Choroid plexus epithelial cell (primary cell): ENCODE measurements around the gene MRTFB.
"Not testable (repeated sequence)": the region's sequence is repeated elsewhere in the genome, so short reads cannot be mapped to it uniquely, and the experiment has no call there.

Experiments used
- DNase-seq: peaks from one replicate; pipeline ENCODE4 v3.0.0-alpha.2; 2010; ENCODE audit warnings: low read depth
- H3K4me3 ChIP-seq: 2 replicates; pipeline ENCODE4 v1.5.1; 2011; ENCODE audit warnings: low read depth, mild to moderate bottlenecking, control low read depth, low read length, moderate library complexity
- TF ChIP-seq, protein P1 (sequence below): conservative IDR thresholded peaks from 2 replicates; pipeline ENCODE4 v1.5.1; 2011; ENCODE audit warnings: low read depth, mild to moderate bottlenecking, control low read depth, inconsistent platforms, low read length, moderate library complexity

MRTFB gene, protein sequence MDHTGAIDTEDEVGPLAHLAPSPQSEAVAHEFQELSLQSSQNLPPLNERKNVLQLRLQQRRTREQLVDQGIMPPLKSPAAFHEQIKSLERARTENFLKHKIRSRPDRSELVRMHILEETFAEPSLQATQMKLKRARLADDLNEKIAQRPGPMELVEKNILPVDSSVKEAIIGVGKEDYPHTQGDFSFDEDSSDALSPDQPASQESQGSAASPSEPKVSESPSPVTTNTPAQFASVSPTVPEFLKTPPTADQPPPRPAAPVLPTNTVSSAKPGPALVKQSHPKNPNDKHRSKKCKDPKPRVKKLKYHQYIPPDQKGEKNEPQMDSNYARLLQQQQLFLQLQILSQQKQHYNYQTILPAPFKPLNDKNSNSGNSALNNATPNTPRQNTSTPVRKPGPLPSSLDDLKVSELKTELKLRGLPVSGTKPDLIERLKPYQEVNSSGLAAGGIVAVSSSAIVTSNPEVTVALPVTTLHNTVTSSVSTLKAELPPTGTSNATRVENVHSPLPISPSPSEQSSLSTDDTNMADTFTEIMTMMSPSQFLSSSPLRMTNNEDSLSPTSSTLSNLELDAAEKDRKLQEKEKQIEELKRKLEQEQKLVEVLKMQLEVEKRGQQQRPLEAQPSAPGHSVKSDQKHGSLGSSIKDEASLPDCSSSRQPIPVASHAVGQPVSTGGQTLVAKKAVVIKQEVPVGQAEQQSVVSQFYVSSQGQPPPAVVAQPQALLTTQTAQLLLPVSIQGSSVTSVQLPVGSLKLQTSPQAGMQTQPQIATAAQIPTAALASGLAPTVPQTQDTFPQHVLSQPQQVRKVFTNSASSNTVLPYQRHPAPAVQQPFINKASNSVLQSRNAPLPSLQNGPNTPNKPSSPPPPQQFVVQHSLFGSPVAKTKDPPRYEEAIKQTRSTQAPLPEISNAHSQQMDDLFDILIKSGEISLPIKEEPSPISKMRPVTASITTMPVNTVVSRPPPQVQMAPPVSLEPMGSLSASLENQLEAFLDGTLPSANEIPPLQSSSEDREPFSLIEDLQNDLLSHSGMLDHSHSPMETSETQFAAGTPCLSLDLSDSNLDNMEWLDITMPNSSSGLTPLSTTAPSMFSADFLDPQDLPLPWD

GRCh38 chr16:14070877-14071575 is at the start of gene MRTFB:
Gene MRTFB (plus strand): TSS chr16:14071319. CDS start chr16:14140607, 69,288 bp downstream.
- peak within 1 kb of the TSS; percentile 92 for H3K4me3 ChIP-seq
- TF ChIP-seq, protein P1, sequence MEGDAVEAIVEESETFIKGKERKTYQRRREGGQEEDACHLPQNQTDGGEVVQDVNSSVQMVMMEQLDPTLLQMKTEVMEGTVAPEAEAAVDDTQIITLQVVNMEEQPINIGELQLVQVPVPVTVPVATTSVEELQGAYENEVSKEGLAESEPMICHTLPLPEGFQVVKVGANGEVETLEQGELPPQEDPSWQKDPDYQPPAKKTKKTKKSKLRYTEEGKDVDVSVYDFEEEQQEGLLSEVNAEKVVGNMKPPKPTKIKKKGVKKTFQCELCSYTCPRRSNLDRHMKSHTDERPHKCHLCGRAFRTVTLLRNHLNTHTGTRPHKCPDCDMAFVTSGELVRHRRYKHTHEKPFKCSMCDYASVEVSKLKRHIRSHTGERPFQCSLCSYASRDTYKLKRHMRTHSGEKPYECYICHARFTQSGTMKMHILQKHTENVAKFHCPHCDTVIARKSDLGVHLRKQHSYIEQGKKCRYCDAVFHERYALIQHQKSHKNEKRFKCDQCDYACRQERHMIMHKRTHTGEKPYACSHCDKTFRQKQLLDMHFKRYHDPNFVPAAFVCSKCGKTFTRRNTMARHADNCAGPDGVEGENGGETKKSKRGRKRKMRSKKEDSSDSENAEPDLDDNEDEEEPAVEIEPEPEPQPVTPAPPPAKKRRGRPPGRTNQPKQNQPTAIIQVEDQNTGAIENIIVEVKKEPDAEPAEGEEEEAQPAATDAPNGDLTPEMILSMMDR, result no peak
- DNase-seq, result peak; percentile 44

DNA sequence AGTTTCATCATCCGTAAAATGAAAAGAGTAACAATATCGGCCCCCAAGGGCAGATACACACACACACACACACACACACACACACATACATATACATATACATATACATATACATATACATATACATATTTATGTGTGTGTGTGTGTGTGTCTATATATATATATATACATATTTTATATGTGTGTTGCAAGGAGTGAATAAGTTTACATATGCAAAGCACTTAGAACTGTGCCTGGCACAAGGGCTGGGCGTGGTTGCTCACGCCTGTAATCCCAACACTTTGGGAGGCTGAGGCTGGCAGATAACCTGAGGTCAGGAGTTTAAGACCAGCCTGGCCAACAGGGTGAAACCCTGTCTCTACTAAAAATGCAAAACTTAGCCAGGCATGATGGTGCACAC is 47.6 kb upstream of the MRTFB start:
- H3K4me3 ChIP-seq, DNase-seq: not testable (repeated sequence)

- DNase-seq, result peak; percentile 49
- no peak overlapping the region for H3K4me3 ChIP-seq
- TF ChIP-seq, protein P1, result peak; percentile 6
These were observed 46.8 kb upstream of the MRTFB start for GRCh38 chr16:14024283-14024682.

GRCh38 chr16:14026572-14027285 is 44.4 kb upstream of the MRTFB start:
- H3K4me3 ChIP-seq, result no peak overlapping the region
- DNase-seq, result no peak
- TF ChIP-seq, protein P1, result no peak

DNA sequence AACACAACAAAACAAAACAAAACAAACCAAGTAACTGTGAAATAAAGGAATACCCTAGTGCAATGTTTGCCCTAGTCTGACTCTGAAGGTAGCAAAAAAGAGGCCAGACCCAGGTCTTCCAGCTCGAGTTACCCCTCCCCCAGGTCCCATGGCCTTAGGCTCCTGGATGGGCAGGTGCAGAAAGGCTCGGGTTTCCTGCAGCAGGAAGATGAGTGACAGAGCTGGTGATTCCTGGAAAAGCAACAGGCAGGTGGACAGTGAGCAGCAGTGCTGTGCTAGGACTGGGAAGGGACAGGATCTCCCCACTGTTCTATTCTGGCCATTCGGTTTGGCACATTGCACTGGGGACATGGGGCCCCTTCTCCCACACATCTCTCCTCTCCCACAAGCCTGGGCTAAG is 42.9 kb upstream of the MRTFB start:
- H3K4me3 ChIP-seq, result no peak overlapping the region
- TF ChIP-seq, protein P1, result no peak
- DNase-seq, result no peak

DNA sequence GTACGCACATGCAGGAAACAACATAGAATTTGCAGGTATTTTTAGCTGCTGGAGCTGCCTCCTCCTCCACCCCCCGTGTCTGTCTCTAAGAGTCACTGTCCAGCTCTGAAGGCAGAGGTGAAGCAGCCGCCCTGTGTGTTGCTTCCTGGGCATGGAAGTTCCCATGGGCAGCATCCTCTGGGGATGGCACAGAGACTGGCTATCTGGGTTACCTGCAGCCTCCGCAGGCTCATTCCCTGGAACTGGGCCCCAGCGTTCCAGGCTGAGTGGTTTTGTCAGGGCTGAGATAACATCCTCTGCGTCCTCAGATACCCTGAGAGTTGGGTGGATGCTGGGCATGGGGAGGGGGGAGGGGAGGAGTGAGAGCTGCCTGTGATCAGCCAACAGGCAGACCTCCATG is 41.5 kb upstream of the MRTFB start:
- TF ChIP-seq, protein P1, result no peak
- no peak overlapping the region for H3K4me3 ChIP-seq
- DNase-seq, result no peak
